ENCODE data around the gene SMC4. TPM values are rescaled to one million over a fixed set of nuclear protein-coding genes. Genes with fewer than 3 reads are reported as not detected.

The SMC4 gene
- total RNA-seq, 1 donor from 2014 or later, result 90.6 TPM

- TF ChIP-seq CTCF (conservative IDR thresholded peaks at IDR 0.05; ENCODE audit: low read depth, low read length), result peak; percentile 94
- DNase-seq (ENCODE audit: low read depth), result no peak
- no peak overlapping the region for H3K4me3 ChIP-seq (ENCODE audit: low read depth, low read length)
Measured at GRCh38 chr3:160413613-160414248, 14.3 kb downstream of the SMC4 start.

- H3K4me3 ChIP-seq (ENCODE audit: low read depth, low read length), result no peak overlapping the region
- no peak for DNase-seq (ENCODE audit: low read depth)
- TF ChIP-seq CTCF (conservative IDR thresholded peaks at IDR 0.05; ENCODE audit: low read depth, low read length), result no peak
Measured at GRCh38 chr3:160417311-160417710, 17.9 kb downstream of the SMC4 start.

DNA sequence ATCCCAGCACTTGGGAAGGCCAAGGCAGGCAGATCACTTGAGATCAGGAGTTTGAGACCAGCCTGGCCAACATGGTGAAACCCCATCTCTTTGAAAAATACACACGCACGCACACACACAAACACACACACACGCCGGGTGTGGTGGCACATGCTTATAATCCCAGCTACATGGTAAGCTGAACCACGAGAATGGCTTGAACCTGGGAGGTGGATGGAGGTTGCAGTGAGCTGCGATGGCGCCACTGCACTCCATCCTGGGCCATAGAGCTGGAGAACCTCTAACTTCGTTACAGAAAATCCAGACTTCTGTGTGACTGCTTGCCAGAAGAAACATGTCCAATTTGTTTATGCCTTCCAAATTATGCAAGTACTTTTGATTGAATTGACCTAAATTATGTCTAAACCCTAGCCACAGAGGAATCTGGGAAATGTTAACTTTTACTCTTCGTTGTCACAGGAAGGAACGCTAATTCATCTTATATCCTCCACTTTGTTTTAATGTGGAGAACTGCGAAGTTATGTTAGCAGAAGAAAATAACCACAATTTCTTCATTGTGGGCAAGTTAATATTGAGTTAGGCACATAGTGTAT lies 28.5 kb downstream of the SMC4 start:
- no peak for DNase-seq (ENCODE audit: low read depth)
- no peak for TF ChIP-seq CTCF (conservative IDR thresholded peaks at IDR 0.05; ENCODE audit: low read depth, low read length)
- H3K4me3 ChIP-seq (ENCODE audit: low read depth, low read length), result no peak overlapping the region

DNA sequence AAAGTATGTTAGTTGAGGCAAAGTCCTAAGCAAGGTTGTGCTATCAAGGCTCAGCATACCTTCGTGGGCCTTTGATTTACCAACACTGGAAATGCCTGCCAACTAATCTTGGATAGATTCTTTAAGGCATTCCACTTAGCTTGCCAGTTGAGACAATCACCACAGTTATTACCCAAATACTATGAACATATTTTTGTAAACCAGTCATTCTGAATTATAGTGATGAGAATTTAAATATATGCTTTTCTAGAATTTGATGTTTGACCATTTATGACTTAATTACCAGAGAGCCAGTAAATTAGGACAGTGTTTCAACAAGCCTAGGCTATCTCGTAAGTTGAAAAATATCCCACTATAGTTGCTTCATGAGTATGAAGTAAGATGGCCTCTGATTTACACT lies 34.6 kb downstream of the SMC4 start:
- no peak for TF ChIP-seq CTCF (conservative IDR thresholded peaks at IDR 0.05; ENCODE audit: low read depth, low read length)
- no peak for DNase-seq (ENCODE audit: low read depth)
- H3K4me3 ChIP-seq (ENCODE audit: low read depth, low read length), result no peak overlapping the region

DNA sequence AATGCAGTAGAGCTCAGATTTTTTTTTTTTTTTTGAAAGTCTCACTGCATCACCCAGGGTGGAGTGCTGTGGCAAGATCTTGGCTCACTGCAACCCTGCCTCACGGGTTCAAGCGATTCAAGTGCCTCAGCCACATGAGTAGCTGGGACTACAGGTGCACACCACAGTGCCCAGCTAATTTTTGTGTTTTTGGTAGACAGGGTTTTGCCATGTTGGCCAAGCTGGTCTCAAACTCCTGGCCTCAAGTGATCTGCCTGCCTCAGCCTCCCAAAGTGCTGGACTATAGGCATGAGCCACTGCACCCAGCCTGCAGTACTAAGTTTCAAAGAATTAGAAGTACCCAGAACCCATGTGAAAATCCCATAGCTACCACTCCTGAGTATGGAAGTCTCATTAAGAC lies 35.6 kb downstream of the SMC4 start:
- TF ChIP-seq CTCF (conservative IDR thresholded peaks at IDR 0.05; ENCODE audit: low read depth, low read length), result no peak
- no peak for DNase-seq (ENCODE audit: low read depth)
- no peak overlapping the region for H3K4me3 ChIP-seq (ENCODE audit: low read depth, low read length)

- no peak for TF ChIP-seq CTCF (conservative IDR thresholded peaks at IDR 0.05; ENCODE audit: low read depth, low read length)
- DNase-seq (ENCODE audit: low read depth), result no peak
- no peak overlapping the region for H3K4me3 ChIP-seq (ENCODE audit: low read depth, low read length)
Measured at GRCh38 chr3:160435747-160436146, 36.3 kb downstream of the SMC4 start.

DNA sequence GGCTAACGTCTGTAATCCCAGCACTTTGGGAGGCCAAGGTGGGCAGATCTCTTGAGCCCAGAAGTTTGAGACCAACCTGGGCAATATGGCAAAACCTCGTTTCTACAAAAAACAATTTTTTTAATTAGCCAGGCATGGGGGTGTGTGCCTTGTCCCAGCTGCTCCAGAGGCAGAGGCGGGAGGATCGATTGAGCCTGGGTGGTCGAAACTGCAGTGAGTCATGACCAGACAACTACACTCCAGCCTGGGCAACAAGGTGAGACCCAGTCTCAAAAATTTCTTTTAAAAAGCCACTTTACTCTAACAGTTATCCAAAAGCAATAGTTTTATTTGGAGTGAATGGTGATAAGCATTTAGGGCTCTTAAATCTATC lies 37.6 kb downstream of the SMC4 start:
- no peak overlapping the region for H3K4me3 ChIP-seq (ENCODE audit: low read depth, low read length)
- TF ChIP-seq CTCF (conservative IDR thresholded peaks at IDR 0.05; ENCODE audit: low read depth, low read length), result no peak
- DNase-seq (ENCODE audit: low read depth), result no peak

Measured in epithelial cell of proximal tubule (primary cell).